Skin epidermis (tissue), 12 donors: ENCODE measurements around the gene MRPL33.

ENCODE experiments used
- H3K27ac ChIP-seq, 21 experiments: fragments of 200-600 bp; sonication (generic) in 11 of 21; one replicate each; pipeline ENCODE4 v1.5.0; 2020; ENCODE audit warnings: mild to moderate bottlenecking in 3 of 21, inconsistent platforms in 2 of 21, moderate library complexity in 2 of 21
- H3K4me3 ChIP-seq, 7 experiments: fragments of 200-600 bp; sonication (generic) in 2 of 7; one replicate each; pipeline ENCODE4 v1.5.0; 2020; ENCODE audit warnings: inconsistent platforms in 2 of 7, mild to moderate bottlenecking in 2 of 7, moderate library complexity in 1 of 7

The MRPL33 gene

GRCh38 chr2:27771548-27772335, at the start of gene MRPL33:
Gene MRPL33 (plus strand): TSS chr2:27771719. CDS start chr2:27771778, 59 bp downstream.
- H3K27ac ChIP-seq = peak within 1 kb of the TSS; percentile 45 to 96 (median 88)
- H3K4me3 ChIP-seq = peak within 1 kb of the TSS; percentile 47 to 88 (median 58)

- H3K27ac ChIP-seq = no peak overlapping the region
These were observed 49.5 kb upstream of the MRPL33 start for GRCh38 chr2:27721884-27722485.

GRCh38 chr2:27723372-27724144, 48.0 kb upstream of the MRPL33 start:
- H3K27ac ChIP-seq = peak overlapping the region in 14 of 21 experiments; percentile 35 to 84 (median 68)
- no peak overlapping the region for H3K4me3 ChIP-seq

More at GRCh38 chr2:27721884-27722485, 49.5 kb upstream of the MRPL33 start:
- no peak overlapping the region for H3K4me3 ChIP-seq

GRCh38 chr2:27724191-27724590, 47.3 kb upstream of the MRPL33 start:
- Histone ChIP-seq H3K4me3 (no peak overlapping the region), H3K27ac (peak overlapping the region in 15 of 21 experiments; percentile 31 to 84 (median 67))

- Histone ChIP-seq H3K4me3 (no peak overlapping the region), H3K27ac (peak overlapping the region in 16 of 21 experiments; percentile 3 to 84 (median 68))
These were observed 46.4 kb upstream of the MRPL33 start for GRCh38 chr2:27724905-27725701.

GRCh38 chr2:27727257-27727656, 44.3 kb upstream of the MRPL33 start:
- Histone ChIP-seq H3K27ac (peak overlapping the region in 1 of 21 experiments; percentile 7), H3K4me3 (no peak overlapping the region)

- Histone ChIP-seq H3K4me3 (no peak overlapping the region), H3K27ac (peak overlapping the region in 9 of 21 experiments; percentile 12 to 60 (median 28))
These were observed 43.2 kb upstream of the MRPL33 start for GRCh38 chr2:27728081-27728858.

- H3K27ac ChIP-seq = peak overlapping the region in 5 of 21 experiments; percentile 12 to 60 (median 21)
- H3K4me3 ChIP-seq = no peak overlapping the region
These were observed 42.3 kb upstream of the MRPL33 start for GRCh38 chr2:27729198-27729597.

GRCh38 chr2:27729614-27730013, 41.9 kb upstream of the MRPL33 start:
- peak overlapping the region in 5 of 21 experiments; percentile 16 to 52 (median 33) for H3K27ac ChIP-seq
- H3K4me3 ChIP-seq = no peak overlapping the region

GRCh38 chr2:27730261-27730662, 41.3 kb upstream of the MRPL33 start:
- peak overlapping the region in 8 of 21 experiments; percentile 16 to 56 (median 47) for H3K27ac ChIP-seq

GRCh38 chr2:27730980-27731691, 40.4 kb upstream of the MRPL33 start:
- no peak overlapping the region for H3K4me3 ChIP-seq
- peak overlapping the region in 9 of 21 experiments; percentile 6 to 53 (median 35) for H3K27ac ChIP-seq

More at GRCh38 chr2:27730261-27730662, 41.3 kb upstream of the MRPL33 start:
- no peak overlapping the region for H3K4me3 ChIP-seq

- Histone ChIP-seq H3K4me3 (no peak overlapping the region), H3K27ac (peak overlapping the region in 7 of 21 experiments; percentile 35 to 93 (median 90))
These were observed 37.2 kb upstream of the MRPL33 start for GRCh38 chr2:27734305-27734704.

- Histone ChIP-seq H3K4me3 (peak overlapping the region; percentile 11 to 47 (median 33)), H3K27ac (peak overlapping the region; percentile 36 to 96 (median 89))
These were observed 36.1 kb upstream of the MRPL33 start for GRCh38 chr2:27735263-27735904.

- peak overlapping the region in 20 of 21 experiments; percentile 36 to 96 (median 90) for H3K27ac ChIP-seq
- peak overlapping the region in 5 of 7 experiments; percentile 17 to 47 (median 33) for H3K4me3 ChIP-seq
These were observed 35.3 kb upstream of the MRPL33 start for GRCh38 chr2:27736031-27736889.

- H3K27ac ChIP-seq = peak overlapping the region in 17 of 21 experiments; percentile 16 to 96 (median 90)
These were observed 34.7 kb upstream of the MRPL33 start for GRCh38 chr2:27736890-27737204.

GRCh38 chr2:27737676-27738348, 33.7 kb upstream of the MRPL33 start:
- H3K27ac ChIP-seq = peak overlapping the region in 14 of 21 experiments; percentile 7 to 96 (median 90)
- no peak overlapping the region for H3K4me3 ChIP-seq

More at GRCh38 chr2:27736890-27737204, 34.7 kb upstream of the MRPL33 start:
- no peak overlapping the region for H3K4me3 ChIP-seq
